ENCODE measurements around the gene ATP5F1A. TPM values are rescaled to one million over a fixed set of nuclear protein-coding genes. Genes with fewer than 3 reads are reported as not detected.

ATP5F1A gene
- total RNA-seq, 1 experiment from 2014 or later, result 298 TPM

DNA sequence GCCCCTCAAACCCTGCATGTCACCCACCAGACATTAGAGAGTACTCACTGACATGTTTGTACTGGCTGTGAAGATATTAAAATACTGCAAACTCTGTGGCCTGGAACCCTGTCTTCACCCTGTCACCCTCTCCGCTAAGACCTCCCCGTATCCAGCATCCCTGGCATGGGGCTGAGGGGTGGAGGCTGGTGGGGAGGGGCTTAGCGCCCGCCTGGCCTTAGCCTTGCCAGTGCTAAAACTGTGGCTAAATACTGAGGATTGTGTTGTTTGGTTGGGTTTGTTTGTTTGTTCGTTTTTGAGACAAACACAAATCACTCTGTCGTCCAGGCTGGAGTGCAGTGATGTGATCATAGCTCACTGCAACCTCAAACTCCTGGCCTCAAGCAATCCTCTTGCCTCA lies 27.9 kb downstream of the ATP5F1A start:
- H3K4me3 ChIP-seq (ENCODE audit: low read depth in 2 of 2, low read length in 2 of 2), result no peak overlapping the region
- H3K9me3 ChIP-seq (ENCODE audit: control insufficient read depth, insufficient read depth, low read depth, low read length), result no peaks in the 10 kb centered on the region
- ATAC-seq (no peak), DNase-seq (ENCODE audit: low read depth, low spot score) (no peak)
- no peaks in the 10 kb centered on the region for H3K27me3 ChIP-seq (ENCODE audit: control insufficient read depth, insufficient read depth, low read length)
- H3K36me3 ChIP-seq (ENCODE audit: control insufficient read depth, insufficient read depth, low read length), result no peaks in the 10 kb centered on the region; the same call in none of the 2 replicates
- in situ Hi-C loops (cut with HindIII; ENCODE audit: low pct_unique_long_range_greater_than_20kb, low sequenced_read_pairs) (no loop called here), intact Hi-C loops (cut with micrococcal nuclease; ENCODE audit: unreplicated experiment) (loop anchor here (5.0 kb wide), 2 partner anchors 98 to 403 kb away; no protein-coding TSS in a partner anchor)
- no TSS peak for BruUV-seq (replicated peaks)
- TF ChIP-seq CTCF (IDR thresholded peaks at IDR 0.05) (no peak), TCF7L2 (IDR thresholded peaks at IDR 0.05; ENCODE audit: low read depth, low read length) (no peak), SIN3A (IDR thresholded peaks at IDR 0.05; ENCODE audit: borderline replicate concordance, insufficient read depth, low read depth, low read length) (no peak), POLR2AphosphoS5 (IDR thresholded peaks at IDR 0.05; ENCODE audit: low read depth, low read length) (no peak), REST (IDR thresholded peaks at IDR 0.05; ENCODE audit: insufficient read depth in 1 of 2, low read depth in 2 of 2, low read length in 1 of 2) (no peak)
- H3K4me1 ChIP-seq (ENCODE audit: control insufficient read depth, insufficient read depth, low read length), result no peaks in the 10 kb centered on the region
- ChIA-PET CTCF (no interaction called here), POLR2A (no interaction called here)
- no peak overlapping the region for H3K27ac ChIP-seq (ENCODE audit: low read length)

GRCh38 chr18:46069524-46069923 lies 28.6 kb downstream of the ATP5F1A start:
- POLR2A ChIA-PET, result no interaction called here

More at GRCh38 chr18:46069524-46069923, 28.6 kb downstream of the ATP5F1A start:
- no peak for TF ChIP-seq CTCF (IDR thresholded peaks at IDR 0.05)
- no peak for TF ChIP-seq TCF7L2 (IDR thresholded peaks at IDR 0.05; ENCODE audit: low read depth, low read length)
- Histone ChIP-seq H3K36me3 (ENCODE audit: control insufficient read depth, insufficient read depth, low read length) (no peaks in the 10 kb centered on the region; the same call in none of the 2 replicates), H3K27me3 (ENCODE audit: control insufficient read depth, insufficient read depth, low read length) (no peaks in the 10 kb centered on the region), H3K4me3 (ENCODE audit: low read depth in 2 of 2, low read length in 2 of 2) (no peak overlapping the region), H3K27ac (ENCODE audit: low read length) (no peak overlapping the region), H3K9me3 (ENCODE audit: control insufficient read depth, insufficient read depth, low read depth, low read length) (no peaks in the 10 kb centered on the region), H3K4me1 (ENCODE audit: control insufficient read depth, insufficient read depth, low read length) (no peaks in the 10 kb centered on the region)
- intact Hi-C loops (cut with micrococcal nuclease; ENCODE audit: unreplicated experiment), result no loop called here
- no TSS peak for BruUV-seq (replicated peaks)
- CTCF ChIA-PET, result no interaction called here
- no peak for DNase-seq (ENCODE audit: low read depth, low spot score)
- ATAC-seq, result no peak
- in situ Hi-C loops (cut with HindIII; ENCODE audit: low pct_unique_long_range_greater_than_20kb, low sequenced_read_pairs), result no loop called here

Measured in Panc1 (cell line).